ENCODE data around the gene SOS1.

DNA sequence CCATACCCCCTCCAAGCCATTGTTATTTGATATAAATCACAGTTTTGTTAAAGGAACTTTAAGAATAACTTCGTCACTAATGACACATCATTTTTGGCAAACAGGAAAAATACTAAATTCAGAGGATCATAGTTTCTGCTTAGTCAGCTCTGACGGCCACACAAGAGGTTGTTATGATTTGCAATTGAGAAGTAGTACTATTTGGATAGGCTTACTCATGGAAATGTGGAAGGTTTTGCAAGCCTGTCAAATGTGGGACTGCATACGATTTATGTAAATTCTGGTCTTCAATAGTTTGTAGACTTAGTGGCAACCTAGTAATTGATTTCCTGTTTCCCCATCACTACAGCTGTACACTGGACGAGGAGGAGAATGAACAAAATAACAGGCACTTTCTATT lies 123.1 kb downstream of the SOS1 start:
- TF ChIP-seq POLR2A (IDR thresholded peaks at IDR 0.05) (no peak), POLR2AphosphoS5 (IDR thresholded peaks at IDR 0.05) (peak in 1 of 2 donors; percentile 23), EP300 (IDR thresholded peaks at IDR 0.05) (no peak)
- TF ChIP-seq, protein P1, sequence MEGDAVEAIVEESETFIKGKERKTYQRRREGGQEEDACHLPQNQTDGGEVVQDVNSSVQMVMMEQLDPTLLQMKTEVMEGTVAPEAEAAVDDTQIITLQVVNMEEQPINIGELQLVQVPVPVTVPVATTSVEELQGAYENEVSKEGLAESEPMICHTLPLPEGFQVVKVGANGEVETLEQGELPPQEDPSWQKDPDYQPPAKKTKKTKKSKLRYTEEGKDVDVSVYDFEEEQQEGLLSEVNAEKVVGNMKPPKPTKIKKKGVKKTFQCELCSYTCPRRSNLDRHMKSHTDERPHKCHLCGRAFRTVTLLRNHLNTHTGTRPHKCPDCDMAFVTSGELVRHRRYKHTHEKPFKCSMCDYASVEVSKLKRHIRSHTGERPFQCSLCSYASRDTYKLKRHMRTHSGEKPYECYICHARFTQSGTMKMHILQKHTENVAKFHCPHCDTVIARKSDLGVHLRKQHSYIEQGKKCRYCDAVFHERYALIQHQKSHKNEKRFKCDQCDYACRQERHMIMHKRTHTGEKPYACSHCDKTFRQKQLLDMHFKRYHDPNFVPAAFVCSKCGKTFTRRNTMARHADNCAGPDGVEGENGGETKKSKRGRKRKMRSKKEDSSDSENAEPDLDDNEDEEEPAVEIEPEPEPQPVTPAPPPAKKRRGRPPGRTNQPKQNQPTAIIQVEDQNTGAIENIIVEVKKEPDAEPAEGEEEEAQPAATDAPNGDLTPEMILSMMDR (IDR thresholded peaks at IDR 0.05), result no peak

All from upper lobe of left lung (tissue), 4 donors.